ENCODE results near the gene NFKB2. TPM values are rescaled to one million over a fixed set of nuclear protein-coding genes. Genes with fewer than 3 reads are reported as not detected.

NFKB2 gene
- polyA plus RNA-seq, 1 donor from 2014 or later = 42.8 TPM

GRCh38 chr10:102434394-102435132 is 39.1 kb downstream of the NFKB2 start:
- Mint-ChIP-seq H3K27ac (peak overlapping the region in 2 of 3 donors; percentile 29 to 54), H3K4me3 (peak overlapping the region in 1 of 4 donors; percentile 40), H3K27me3 (peaks cover 2% of the 10 kb centered on the region), H3K4me1 (peaks cover 6 to 18% (median 14%) of the 10 kb centered on the region in 3 donors), H3K36me3 (no peaks in the 10 kb centered on the region), H3K9me3 (no peaks in the 10 kb centered on the region)

GRCh38 chr10:102435133-102435497 is 39.6 kb downstream of the NFKB2 start:
- Mint-ChIP-seq H3K36me3 (no peaks in the 10 kb centered on the region), H3K4me3 (peak overlapping the region; percentile 25 to 90 (median 55)), H3K9me3 (no peaks in the 10 kb centered on the region), H3K27ac (peak overlapping the region in 2 of 3 donors; percentile 29 to 54), H3K4me1 (peaks cover 6 to 18% (median 14%) of the 10 kb centered on the region in 3 donors), H3K27me3 (peaks cover 2% of the 10 kb centered on the region)

- Mint-ChIP-seq H3K36me3 (no peaks in the 10 kb centered on the region), H3K27ac (no peak overlapping the region), H3K4me3 (peak overlapping the region; percentile 25 to 90 (median 55)), H3K9me3 (no peaks in the 10 kb centered on the region), H3K27me3 (peaks cover 2% of the 10 kb centered on the region), H3K4me1 (peaks cover 6 to 18% (median 14%) of the 10 kb centered on the region in 3 donors)
Observed at GRCh38 chr10:102435529-102436233, 40.2 kb downstream of the NFKB2 start.

- H3K9me3 Mint-ChIP-seq = no peaks in the 10 kb centered on the region
- peak overlapping the region in 3 of 4 donors; percentile 4 to 88 (median 44) for H3K4me3 Mint-ChIP-seq
- H3K27ac Mint-ChIP-seq = no peak overlapping the region
- peaks cover 2% of the 10 kb centered on the region for H3K27me3 Mint-ChIP-seq
- no peaks in the 10 kb centered on the region for H3K36me3 Mint-ChIP-seq
- H3K4me1 Mint-ChIP-seq = peaks cover 6 to 18% (median 14%) of the 10 kb centered on the region in 3 donors
Observed at GRCh38 chr10:102436312-102436711, 40.8 kb downstream of the NFKB2 start.

- Mint-ChIP-seq H3K4me3 (peak overlapping the region in 1 of 4 donors; percentile 2), H3K36me3 (no peaks in the 10 kb centered on the region), H3K27ac (no peak overlapping the region), H3K9me3 (no peaks in the 10 kb centered on the region), H3K27me3 (peaks cover 2% of the 10 kb centered on the region), H3K4me1 (peaks cover 3 to 11% (median 10%) of the 10 kb centered on the region in 3 donors)
Observed at GRCh38 chr10:102437515-102437914, 42.0 kb downstream of the NFKB2 start.

- no peak overlapping the region for H3K27ac Mint-ChIP-seq
- peaks cover 0 to 9% (median 6%) of the 10 kb centered on the region in 3 donors for H3K4me1 Mint-ChIP-seq
- H3K4me3 Mint-ChIP-seq = no peak overlapping the region
- H3K36me3 Mint-ChIP-seq = no peaks in the 10 kb centered on the region
- H3K27me3 Mint-ChIP-seq = peaks cover 2% of the 10 kb centered on the region
- no peaks in the 10 kb centered on the region for H3K9me3 Mint-ChIP-seq
Observed at GRCh38 chr10:102438374-102438773, 42.9 kb downstream of the NFKB2 start.

- H3K27ac Mint-ChIP-seq = no peak overlapping the region
- H3K27me3 Mint-ChIP-seq = no peaks in the 10 kb centered on the region
- H3K9me3 Mint-ChIP-seq = no peaks in the 10 kb centered on the region
- no peaks in the 10 kb centered on the region for H3K36me3 Mint-ChIP-seq
- H3K4me3 Mint-ChIP-seq = no peak overlapping the region
- peaks cover 4 to 8% (median 6%) of the 10 kb centered on the region in 3 donors for H3K4me1 Mint-ChIP-seq
Observed at GRCh38 chr10:102444851-102445250, 49.3 kb downstream of the NFKB2 start.

- peak overlapping the region; percentile 95 to 99 (median 98) for H3K4me3 Mint-ChIP-seq
- H3K4me1 Mint-ChIP-seq = peaks cover 8 to 18% (median 10%) of the 10 kb centered on the region in 3 donors
- H3K27me3 Mint-ChIP-seq = no peaks in the 10 kb centered on the region
- peaks cover 2% of the 10 kb centered on the region for H3K36me3 Mint-ChIP-seq
- H3K27ac Mint-ChIP-seq = peak overlapping the region; percentile 95 to 99 (median 97)
- no peaks in the 10 kb centered on the region for H3K9me3 Mint-ChIP-seq
Observed at GRCh38 chr10:102449321-102450123, 54.0 kb downstream of the NFKB2 start.

GRCh38 chr10:102450124-102450373 is 54.5 kb downstream of the NFKB2 start:
- Mint-ChIP-seq H3K36me3 (peaks cover 2% of the 10 kb centered on the region), H3K4me1 (peaks cover 8 to 18% (median 10%) of the 10 kb centered on the region in 3 donors), H3K4me3 (peak overlapping the region; percentile 95 to 99 (median 98)), H3K27me3 (no peaks in the 10 kb centered on the region), H3K9me3 (no peaks in the 10 kb centered on the region), H3K27ac (peak overlapping the region; percentile 95 to 99 (median 97))

- Mint-ChIP-seq H3K27ac (peak overlapping the region; percentile 95 to 99 (median 97)), H3K4me1 (peaks cover 8 to 18% (median 10%) of the 10 kb centered on the region in 3 donors), H3K4me3 (peak overlapping the region; percentile 95 to 99 (median 98)), H3K9me3 (no peaks in the 10 kb centered on the region), H3K27me3 (no peaks in the 10 kb centered on the region), H3K36me3 (peaks cover 2% of the 10 kb centered on the region)
Observed at GRCh38 chr10:102450374-102451104, 55.0 kb downstream of the NFKB2 start.

GRCh38 chr10:102451105-102451969 is 55.8 kb downstream of the NFKB2 start, which contains the start of gene C10orf95:
Gene C10orf95 (minus strand): TSS chr10:102451543. CDS start chr10:102451093, 450 bp downstream.
- peak within 1 kb of the TSS; percentile 67 to 97 (median 95) for H3K27ac Mint-ChIP-seq

More at GRCh38 chr10:102451105-102451969, 55.8 kb downstream of the NFKB2 start, which contains the start of gene C10orf95:
- no peaks in the 10 kb centered on the region for H3K27me3 Mint-ChIP-seq
- H3K4me3 Mint-ChIP-seq = peak within 1 kb of the TSS; percentile 92 to 99 (median 96)
- H3K9me3 Mint-ChIP-seq = no peaks in the 10 kb centered on the region
- peaks cover 8 to 18% (median 10%) of the 10 kb centered on the region in 3 donors for H3K4me1 Mint-ChIP-seq
- peaks cover 2% of the 10 kb centered on the region for H3K36me3 Mint-ChIP-seq
